KBM-7 (cell line): ENCODE results near the gene DNPH1.

Source experiments
- DNase-seq: peaks from one replicate; pipeline ENCODE4 v3.0.0-alpha.2; 2015
- in situ Hi-C: fragments of 300-500 bp; cut with MboI; formaldehyde crosslinking; loops from 2 replicates; pipeline ENCODE4 v1.14.3; 2020; ENCODE audit warnings: low sequenced_read_pairs, low pct_unique_long_range_greater_than_20kb, mixed read lengths

The DNPH1 gene

GRCh38 chr6:43189776-43190304, 39.4 kb downstream of the DNPH1 start:
- in situ Hi-C loops = no loop called here
- no peak for DNase-seq

- DNase-seq = no peak
- in situ Hi-C loops = no loop called here
Observed at GRCh38 chr6:43188426-43188825, 40.9 kb downstream of the DNPH1 start.

GRCh38 chr6:43187821-43188220, 41.5 kb downstream of the DNPH1 start:
- DNase-seq = no peak
- in situ Hi-C loops = no loop called here

- DNase-seq = no peak
- in situ Hi-C loops = no loop called here
Observed at GRCh38 chr6:43186706-43187105, 42.6 kb downstream of the DNPH1 start.

GRCh38 chr6:43186019-43186418, 43.3 kb downstream of the DNPH1 start:
- no peak for DNase-seq
- in situ Hi-C loops = no loop called here

- no peak for DNase-seq
- in situ Hi-C loops = no loop called here
Observed at GRCh38 chr6:43185391-43185985, 43.8 kb downstream of the DNPH1 start.

- in situ Hi-C loops = no loop called here
- no peak for DNase-seq
Observed at GRCh38 chr6:43184268-43184985, 44.9 kb downstream of the DNPH1 start.

GRCh38 chr6:43183441-43183840, 45.8 kb downstream of the DNPH1 start:
- in situ Hi-C loops = no loop called here

GRCh38 chr6:43181942-43182860, 47.1 kb downstream of the DNPH1 start, which contains the start of gene CUL9:
Gene CUL9, plus strand, starts transcription at chr6:43182196. Its CDS starts 2,115 bp downstream, at chr6:43184311.
- in situ Hi-C loops = no loop called here
- DNase-seq = peak; percentile 75

More at GRCh38 chr6:43183441-43183840, 45.8 kb downstream of the DNPH1 start:
- DNase-seq = no peak

- peak; percentile 11 for DNase-seq
- in situ Hi-C loops = no loop called here
Observed at GRCh38 chr6:43181621-43181941, 47.7 kb downstream of the DNPH1 start.

GRCh38 chr6:43180985-43181384, 48.3 kb downstream of the DNPH1 start:
- DNase-seq = no peak
- in situ Hi-C loops = no loop called here

GRCh38 chr6:43180058-43180457, 49.2 kb downstream of the DNPH1 start:
- in situ Hi-C loops = no loop called here
- no peak for DNase-seq

- in situ Hi-C loops = no loop called here
Observed at GRCh38 chr6:43178951-43179830, 50.1 kb downstream of the DNPH1 start.

GRCh38 chr6:43178150-43178549, 51.1 kb downstream of the DNPH1 start:
- no peak for DNase-seq
- in situ Hi-C loops = no loop called here

More at GRCh38 chr6:43178951-43179830, 50.1 kb downstream of the DNPH1 start:
- no peak for DNase-seq

- in situ Hi-C loops = no loop called here
- DNase-seq = no peak
Observed at GRCh38 chr6:43176423-43176786, 52.9 kb downstream of the DNPH1 start.

- no peak for DNase-seq
- in situ Hi-C loops = no loop called here
Observed at GRCh38 chr6:43175676-43176422, 53.4 kb downstream of the DNPH1 start.
